GM10266 (cell line): ENCODE measurements around the gene SEC16B.

Experiments used
- DNase-seq: peaks from one replicate; pipeline ENCODE4 v3.0.0; 2012; ENCODE audit errors: extremely low spot score
- CTCF ChIP-seq: IDR thresholded peaks from 2 replicates; pipeline ENCODE4 v1.5.1; 2012; ENCODE audit warnings: mild to moderate bottlenecking, low read depth; ENCODE audit not compliant: control insufficient read depth, insufficient read depth; ENCODE audit errors: missing control alignments

SEC16B gene

GRCh38 chr1:178010674-178011464 lies 41.0 kb upstream of the SEC16B start:
- no peak for DNase-seq
- TF ChIP-seq CTCF: no peak

GRCh38 chr1:178006043-178006442 lies 36.2 kb upstream of the SEC16B start:
- no peak for TF ChIP-seq CTCF
- DNase-seq: no peak

GRCh38 chr1:178005450-178005849 lies 35.6 kb upstream of the SEC16B start:
- TF ChIP-seq CTCF: no peak
- no peak for DNase-seq

- no peak for DNase-seq
- no peak for TF ChIP-seq CTCF
Measured at GRCh38 chr1:178004926-178005391, 35.1 kb upstream of the SEC16B start.

GRCh38 chr1:177998696-177999631 lies 29.1 kb upstream of the SEC16B start:
- no peak for TF ChIP-seq CTCF
- no peak for DNase-seq

- DNase-seq: no peak
- TF ChIP-seq CTCF: no peak
Measured at GRCh38 chr1:177996957-177997356, 27.1 kb upstream of the SEC16B start.
